ENCODE results near the gene LSAMP. TPM values are rescaled to one million over a fixed set of nuclear protein-coding genes. Genes with fewer than 3 reads are reported as not detected.

LSAMP gene
- total RNA-seq, 4 donors from 2014 or later: 1.2 to 3.0 (median 1.8) TPM

DNA sequence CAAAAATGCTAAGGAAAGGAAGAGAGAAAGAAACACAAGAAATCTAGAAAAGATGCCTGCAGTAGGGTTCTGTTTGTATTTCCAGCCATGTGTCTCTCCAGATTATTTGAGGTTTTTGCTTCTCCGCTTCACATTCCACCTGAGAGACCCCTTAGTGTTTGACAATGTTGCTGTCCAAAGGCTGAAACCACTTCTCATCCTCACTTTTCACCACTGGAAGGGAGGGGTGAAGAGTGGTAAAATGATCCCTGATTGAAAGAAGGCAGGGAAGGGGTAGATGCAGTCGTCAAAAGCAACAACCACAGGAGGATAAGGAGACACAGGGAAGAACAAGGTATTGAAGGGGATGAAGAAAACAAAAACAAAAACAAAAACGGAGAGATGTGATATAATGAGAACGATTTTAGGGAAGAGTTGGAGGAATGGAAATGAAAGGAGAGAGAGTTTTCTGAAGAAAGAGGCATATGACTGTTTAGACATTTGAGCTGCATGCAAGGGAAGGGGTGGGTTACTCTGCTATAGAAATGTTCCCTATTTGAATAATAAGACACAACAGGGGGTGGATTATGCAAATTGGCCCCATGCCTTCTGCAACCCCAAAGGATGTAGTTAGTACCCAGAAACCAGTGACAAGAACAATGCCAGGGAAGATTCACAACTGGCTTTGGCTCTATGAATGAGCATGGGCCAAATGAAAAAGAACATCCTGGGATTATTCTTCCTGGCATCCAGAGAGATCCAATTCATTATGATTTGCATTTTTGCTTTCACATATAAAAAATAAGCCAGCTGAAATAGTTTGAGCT is 586.1 kb downstream of the LSAMP start:
- Histone ChIP-seq H3K4me1 (peaks cover 0 to 21% (median 14%) of the 10 kb centered on the region in 4 donors), H3K36me3 (no peaks in the 10 kb centered on the region), H3K27ac (replicated peaks in 1 of 4) (no peak overlapping the region), H3K27me3 (no peaks in the 10 kb centered on the region), H3K9me3 (no peaks in the 10 kb centered on the region), H3K4me3 (no peak overlapping the region)
- intact Hi-C loops (cut with DNase I): no loop called here
- no peak for DNase-seq (ENCODE audit: extremely low spot score)
- 37% methylated on average over 4 of the region's 4 CpGs for WGBS
- no peak for TF ChIP-seq POLR2AphosphoS5 (IDR thresholded peaks at IDR 0.05)
- TF ChIP-seq CTCF (IDR thresholded peaks at IDR 0.05): no peak
- no peak for TF ChIP-seq EP300 (IDR thresholded peaks at IDR 0.05)
- TF ChIP-seq POLR2A (IDR thresholded peaks at IDR 0.05; ENCODE audit: low read depth): no peak

DNA sequence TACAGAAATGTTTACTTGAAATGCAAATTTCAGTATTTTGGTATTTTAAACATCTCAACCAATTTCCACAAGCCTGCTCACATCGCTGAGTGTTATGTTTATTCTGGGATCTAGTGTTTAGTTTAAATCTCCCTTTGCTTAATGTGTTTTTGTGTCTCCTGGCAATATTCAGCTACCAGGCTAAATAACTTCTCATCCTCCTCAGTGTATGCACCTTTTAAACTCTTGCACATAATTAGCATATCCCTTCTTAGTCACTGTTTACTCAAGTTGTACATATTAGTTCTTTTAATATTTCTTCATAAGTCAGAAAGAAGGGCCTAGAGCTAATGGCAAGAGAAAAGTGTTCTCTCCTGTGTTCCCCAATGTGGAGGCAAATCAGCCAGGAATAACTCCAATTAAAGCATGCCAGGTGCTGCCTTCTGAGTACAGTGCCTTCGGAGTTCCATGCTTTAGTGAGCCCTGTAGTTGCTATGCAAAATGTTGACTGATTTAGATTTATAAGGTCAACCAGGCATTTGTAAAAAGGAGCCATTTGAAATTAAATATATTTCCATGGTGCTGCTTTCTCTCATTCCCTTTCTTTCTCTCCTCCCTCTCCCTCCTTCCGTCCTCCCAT is 587.7 kb downstream of the LSAMP start:
- TF ChIP-seq EP300 (IDR thresholded peaks at IDR 0.05): no peak
- TF ChIP-seq POLR2AphosphoS5 (IDR thresholded peaks at IDR 0.05): no peak
- no peak for TF ChIP-seq CTCF (IDR thresholded peaks at IDR 0.05)
- no peak for TF ChIP-seq POLR2A (IDR thresholded peaks at IDR 0.05; ENCODE audit: low read depth)
- Histone ChIP-seq H3K36me3 (no peaks in the 10 kb centered on the region), H3K27me3 (no peaks in the 10 kb centered on the region), H3K4me1 (peaks cover 0 to 18% (median 14%) of the 10 kb centered on the region in 4 donors), H3K4me3 (no peak overlapping the region), H3K9me3 (no peaks in the 10 kb centered on the region), H3K27ac (replicated peaks in 1 of 4) (no peak overlapping the region)
- DNase-seq (ENCODE audit: extremely low spot score): no peak
- 47% methylated on average over 3 of the region's 3 CpGs for WGBS
- intact Hi-C loops (cut with DNase I): no loop called here

DNA sequence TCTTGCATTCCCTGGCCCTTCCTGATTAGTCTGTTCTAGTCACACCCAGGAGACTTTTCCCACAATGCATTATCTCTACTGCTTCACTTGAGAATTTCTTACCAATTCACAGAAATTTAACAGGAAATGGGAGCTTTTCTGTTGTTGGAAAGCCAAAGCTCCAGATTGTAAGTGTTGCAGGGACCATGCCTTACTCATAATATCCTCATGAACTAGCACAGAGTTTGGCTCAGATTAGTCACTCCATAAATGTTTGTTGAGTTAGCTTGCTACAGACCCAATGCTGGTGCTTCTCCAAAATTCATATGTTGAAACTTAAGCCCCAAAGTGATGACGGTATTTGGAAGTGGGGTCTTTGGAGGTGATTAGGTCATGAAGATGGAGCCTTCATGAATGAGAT is 589.4 kb downstream of the LSAMP start:
- H3K27ac ChIP-seq (replicated peaks in 1 of 4): no peak overlapping the region
- H3K36me3 ChIP-seq: no peaks in the 10 kb centered on the region
- TF ChIP-seq CTCF (IDR thresholded peaks at IDR 0.05) (no peak), POLR2AphosphoS5 (IDR thresholded peaks at IDR 0.05) (no peak), POLR2A (IDR thresholded peaks at IDR 0.05; ENCODE audit: low read depth) (no peak), EP300 (IDR thresholded peaks at IDR 0.05) (no peak)
- peaks cover 0 to 18% (median 14%) of the 10 kb centered on the region in 4 donors for H3K4me1 ChIP-seq
- H3K9me3 ChIP-seq: no peaks in the 10 kb centered on the region
- H3K4me3 ChIP-seq: no peak overlapping the region
- WGBS: 100% methylated on average over 1 of the region's 1 CpG
- DNase-seq (ENCODE audit: extremely low spot score): no peak
- intact Hi-C loops (cut with DNase I): no loop called here
- no peaks in the 10 kb centered on the region for H3K27me3 ChIP-seq

DNA sequence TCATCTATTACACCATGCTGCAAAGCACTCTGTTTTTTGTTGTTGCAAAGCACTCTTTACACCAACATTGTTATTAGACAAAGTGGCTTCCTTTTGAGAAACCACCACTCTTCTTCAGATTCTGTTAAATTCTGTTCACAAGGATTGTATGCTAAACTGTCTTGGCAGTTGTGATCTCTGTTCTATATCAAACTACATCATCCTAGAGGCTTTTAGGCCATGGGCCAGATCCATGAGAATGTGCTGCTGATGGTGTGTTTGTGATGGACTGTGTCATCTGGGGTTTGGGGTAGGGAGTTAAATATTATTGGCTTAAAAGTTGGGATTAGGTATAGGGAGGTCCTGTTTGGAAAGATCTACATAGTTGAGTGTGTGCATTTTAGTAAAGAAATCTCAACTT is 592.2 kb downstream of the LSAMP start:
- TF ChIP-seq POLR2A (IDR thresholded peaks at IDR 0.05; ENCODE audit: low read depth) (no peak), CTCF (IDR thresholded peaks at IDR 0.05) (no peak), EP300 (IDR thresholded peaks at IDR 0.05) (no peak), POLR2AphosphoS5 (IDR thresholded peaks at IDR 0.05) (no peak)
- intact Hi-C loops (cut with DNase I): no loop called here
- Histone ChIP-seq H3K27me3 (no peaks in the 10 kb centered on the region), H3K4me3 (no peak overlapping the region), H3K4me1 (peaks cover 0 to 15% (median 14%) of the 10 kb centered on the region in 4 donors), H3K36me3 (no peaks in the 10 kb centered on the region), H3K27ac (replicated peaks in 1 of 4) (no peak overlapping the region), H3K9me3 (no peaks in the 10 kb centered on the region)
- no peak for DNase-seq (ENCODE audit: extremely low spot score)

All from esophagus muscularis mucosa (tissue), 4 donors.